HG03342 (cell line): ENCODE results near the gene INPP5A.

ENCODE experiments used
- ATAC-seq: cut with Tn5 transposase; IDR thresholded peaks from one replicate; pipeline ENCODE4 v1.9.1; 2021; ENCODE audit warnings: mild to moderate bottlenecking, moderate library complexity; ENCODE audit not compliant: unreplicated experiment

INPP5A gene

DNA sequence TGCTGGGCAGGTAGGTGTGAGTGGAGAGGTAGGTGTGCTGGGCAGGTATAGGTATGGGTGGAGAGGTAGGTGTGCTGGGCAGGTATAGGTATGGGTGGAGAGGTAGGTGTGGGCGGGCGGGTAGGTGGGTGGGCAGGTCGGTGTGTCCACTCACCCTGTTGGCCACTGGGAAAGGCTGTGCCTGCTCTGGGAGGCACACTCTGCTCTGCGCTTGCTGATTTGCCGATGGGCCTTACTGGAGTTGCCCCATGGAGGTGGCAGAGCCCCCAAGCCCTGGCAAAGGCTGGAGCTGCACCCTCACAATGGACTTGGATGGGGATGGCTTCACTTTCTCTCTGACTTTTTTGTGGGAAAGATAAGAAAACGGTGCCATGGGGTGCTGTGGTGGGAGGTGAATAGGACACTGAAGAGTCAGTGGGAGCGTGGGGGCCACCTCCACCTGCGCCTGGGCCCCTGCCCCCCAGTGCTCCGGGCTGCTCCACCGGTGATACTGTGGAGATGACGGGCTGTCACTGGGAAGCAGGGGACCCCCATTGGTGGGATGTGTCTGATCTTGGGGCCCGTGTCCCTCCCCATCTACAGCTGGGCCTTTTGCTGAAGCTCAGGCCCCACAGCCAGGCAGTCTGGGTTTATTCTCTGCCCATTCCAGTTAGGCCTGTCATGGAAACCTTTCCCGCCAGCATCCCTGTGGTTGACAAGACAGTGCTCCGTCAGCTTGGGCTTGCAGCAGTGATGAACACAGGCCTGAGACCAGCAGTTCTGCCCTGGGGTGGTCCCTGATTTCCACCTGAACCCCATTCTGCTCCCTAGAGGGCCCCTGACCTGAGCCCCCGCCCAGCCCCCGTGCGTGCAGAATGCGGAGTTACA is 173.4 kb downstream of the INPP5A start:
- ATAC-seq, result no peak

DNA sequence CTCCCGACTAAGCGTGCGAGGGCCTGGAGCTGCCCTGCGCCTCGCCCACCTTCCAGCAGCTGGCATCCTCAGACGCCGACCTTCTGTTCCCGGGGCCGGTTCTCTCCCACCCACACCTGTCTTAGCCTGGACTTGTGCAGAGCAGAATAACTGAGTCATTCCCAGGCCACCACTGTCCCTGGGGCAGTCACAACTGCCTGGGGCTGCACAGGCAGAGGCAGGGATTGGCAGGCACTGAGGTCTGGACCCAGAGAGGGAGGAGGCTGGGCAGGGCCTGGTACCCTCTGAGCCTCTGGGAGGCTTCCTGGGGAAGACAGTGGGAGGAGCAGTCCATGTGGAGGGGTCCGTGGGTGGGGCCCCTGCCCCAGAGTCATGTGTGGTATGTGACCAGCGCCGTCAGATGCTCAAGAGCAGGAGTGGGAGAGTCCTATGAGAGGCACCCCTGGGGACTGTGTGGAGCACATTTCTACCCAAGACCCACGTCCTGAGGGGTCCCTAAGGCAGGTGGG is 174.1 kb downstream of the INPP5A start:
- no peak for ATAC-seq

GRCh38 chr10:132712291-132712690 is 174.7 kb downstream of the INPP5A start:
- no peak for ATAC-seq

- no peak for ATAC-seq
These were observed 175.2 kb downstream of the INPP5A start for GRCh38 chr10:132712743-132713142.

DNA sequence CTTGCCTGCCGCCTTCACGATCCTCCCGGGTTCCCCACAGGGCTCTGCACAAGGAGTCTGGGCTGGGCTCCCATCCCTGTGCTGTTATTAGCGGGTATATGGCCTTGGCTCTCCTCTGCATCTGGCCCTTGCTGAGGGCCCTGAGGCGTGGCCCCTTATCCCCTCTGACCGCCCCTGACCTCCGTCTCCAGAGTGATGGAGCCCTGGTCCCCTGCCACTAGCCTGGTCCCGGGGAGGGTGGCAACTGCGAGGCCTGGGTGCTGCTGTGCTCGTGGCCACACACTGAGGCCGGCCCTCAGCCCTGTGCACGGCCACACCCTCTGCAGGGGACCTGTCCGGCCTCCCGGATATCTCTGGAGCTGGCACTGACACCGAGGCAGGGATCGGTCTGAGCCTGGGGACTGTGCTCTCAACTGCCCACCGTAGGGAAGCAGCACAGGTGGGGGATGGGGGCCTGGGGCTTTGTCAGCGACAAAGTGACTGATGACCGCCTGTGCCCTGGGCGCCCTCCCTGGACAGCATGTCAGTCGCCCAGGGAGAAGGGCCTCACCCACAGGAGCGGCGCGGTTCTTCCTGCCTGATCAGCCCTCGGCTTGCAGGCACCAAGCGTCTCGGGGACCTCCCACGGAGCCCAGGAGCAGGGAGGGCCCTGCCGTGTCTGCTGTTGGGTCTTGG is 176.0 kb downstream of the INPP5A start:
- ATAC-seq, result no peak

DNA sequence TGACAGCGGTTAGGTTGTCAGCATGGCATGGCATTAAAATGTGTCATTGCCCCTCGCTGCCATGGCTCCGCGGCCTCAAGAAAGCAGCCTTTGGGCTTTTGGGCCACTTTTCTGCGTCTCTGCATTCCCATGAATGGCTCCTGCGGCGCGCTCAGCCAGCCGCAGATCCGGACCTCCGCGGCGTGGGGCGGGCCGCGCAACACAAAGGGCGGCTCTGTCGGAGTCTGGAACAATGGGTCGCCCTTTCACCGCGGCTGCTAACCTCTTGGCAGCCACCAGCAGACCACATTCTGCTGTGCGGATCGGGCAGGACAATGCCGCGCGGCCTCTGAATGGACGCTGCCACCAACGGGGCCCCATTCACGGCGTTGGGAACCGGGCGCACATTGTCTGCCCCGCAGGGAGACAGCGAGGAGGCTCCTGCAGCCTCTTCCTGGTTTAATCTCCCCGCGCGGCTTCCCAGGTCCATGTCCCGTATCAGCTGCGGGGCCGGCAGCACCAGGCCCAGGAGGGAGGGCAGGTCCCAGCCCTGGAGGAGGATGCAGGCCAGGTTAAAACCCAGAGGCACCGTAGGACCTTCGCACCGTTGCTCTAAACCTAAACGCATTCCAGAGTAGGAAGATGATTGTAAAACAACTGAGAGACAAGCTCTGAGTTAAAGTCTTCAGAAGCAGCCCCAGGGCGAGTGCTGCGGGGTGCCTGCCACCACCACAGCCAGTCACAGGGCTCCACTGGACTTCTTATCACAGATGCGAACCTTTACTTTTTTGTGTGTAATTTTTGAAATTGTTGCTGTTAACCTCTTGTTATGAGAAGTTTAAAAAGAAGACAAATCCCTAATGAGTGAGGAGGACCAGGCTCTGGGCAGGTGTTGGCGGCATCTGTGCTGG is 176.8 kb downstream of the INPP5A start:
- ATAC-seq, result no peak

GRCh38 chr10:132714986-132715775 is 177.6 kb downstream of the INPP5A start:
- no peak for ATAC-seq

DNA sequence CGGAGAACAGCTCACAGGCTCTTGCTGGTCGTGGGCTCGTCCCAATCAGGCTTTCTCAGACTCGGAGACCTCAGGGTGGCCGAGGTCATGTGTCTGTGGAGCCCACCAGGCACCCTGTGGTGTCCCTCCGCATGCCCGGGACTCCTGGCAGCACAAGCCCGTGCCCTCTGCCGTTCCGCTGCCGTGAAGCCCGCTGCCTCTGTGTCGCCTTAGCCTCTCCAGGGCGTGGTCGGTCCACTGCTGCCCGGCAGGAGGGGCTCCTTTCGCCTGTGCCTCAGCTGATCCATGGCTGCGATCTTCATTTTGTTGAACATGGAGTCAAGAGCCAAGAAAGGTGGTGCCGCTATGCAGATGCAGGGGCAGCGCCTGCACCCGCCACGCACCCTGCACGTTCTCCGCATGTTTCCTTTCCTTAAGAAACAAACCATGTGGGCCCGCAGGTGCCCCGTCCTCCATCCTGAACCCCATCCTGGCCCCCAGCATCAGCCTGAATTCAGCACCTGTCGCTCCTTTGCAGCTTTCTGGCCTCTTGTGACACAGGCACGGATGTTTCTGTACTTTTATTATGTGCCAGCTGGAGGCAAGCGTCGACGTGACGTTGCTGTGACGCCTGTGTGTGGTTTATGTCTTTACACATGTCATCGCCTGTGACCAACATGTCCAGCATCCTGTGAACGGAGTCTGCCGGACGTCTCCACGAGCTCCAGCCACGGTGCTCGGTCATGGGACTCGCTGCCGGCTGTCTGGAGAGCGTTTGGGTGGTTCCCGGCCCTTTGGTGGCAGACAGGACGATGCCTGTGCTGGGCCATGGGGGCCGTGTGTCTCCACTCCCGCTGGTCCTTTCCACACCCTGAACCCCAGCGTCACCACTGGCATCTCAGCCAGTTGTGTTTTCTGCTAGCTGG is 178.4 kb downstream of the INPP5A start:
- no peak for ATAC-seq

DNA sequence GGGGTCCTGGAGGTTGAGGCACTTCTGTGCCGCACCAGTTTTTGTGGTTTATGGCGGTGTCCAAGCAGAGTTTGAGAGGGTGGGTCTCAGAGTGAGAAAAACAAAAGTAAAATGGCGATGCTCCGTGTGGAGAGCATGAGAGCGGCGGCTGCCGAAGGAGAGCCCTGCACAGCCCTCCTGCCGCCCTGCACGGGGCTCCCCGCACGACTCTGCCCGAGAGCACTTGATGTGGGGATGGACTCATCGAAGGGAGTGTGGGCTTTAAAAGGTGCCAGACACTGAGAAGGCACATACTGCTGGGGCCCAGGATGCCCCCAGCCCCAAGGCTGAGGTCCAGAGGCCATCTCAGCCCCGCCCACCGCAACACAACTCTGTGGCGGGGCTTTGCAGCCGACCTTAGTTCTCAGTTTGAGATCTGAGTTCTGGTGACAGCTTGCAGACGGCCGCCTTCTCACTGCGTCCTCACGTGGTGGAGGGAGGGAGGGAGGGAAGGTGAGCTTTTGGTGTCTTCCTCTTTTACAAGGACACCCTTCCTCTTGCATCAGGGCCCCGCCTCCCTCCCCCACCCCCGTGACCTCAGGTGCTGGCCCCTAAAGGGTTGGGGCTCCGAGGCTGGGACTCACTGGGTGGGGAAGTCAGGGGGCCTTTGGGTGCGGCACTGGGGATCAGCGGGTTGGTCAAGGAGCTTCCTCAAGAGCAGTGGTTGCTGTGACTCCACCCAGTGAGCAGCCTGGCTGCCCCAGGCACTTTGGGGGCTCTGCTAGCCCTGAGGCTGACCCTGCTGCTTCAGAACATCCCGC is 179.3 kb downstream of the INPP5A start:
- ATAC-seq, result no peak

GRCh38 chr10:132721725-132722124 is 184.1 kb downstream of the INPP5A start:
- ATAC-seq, result no peak

DNA sequence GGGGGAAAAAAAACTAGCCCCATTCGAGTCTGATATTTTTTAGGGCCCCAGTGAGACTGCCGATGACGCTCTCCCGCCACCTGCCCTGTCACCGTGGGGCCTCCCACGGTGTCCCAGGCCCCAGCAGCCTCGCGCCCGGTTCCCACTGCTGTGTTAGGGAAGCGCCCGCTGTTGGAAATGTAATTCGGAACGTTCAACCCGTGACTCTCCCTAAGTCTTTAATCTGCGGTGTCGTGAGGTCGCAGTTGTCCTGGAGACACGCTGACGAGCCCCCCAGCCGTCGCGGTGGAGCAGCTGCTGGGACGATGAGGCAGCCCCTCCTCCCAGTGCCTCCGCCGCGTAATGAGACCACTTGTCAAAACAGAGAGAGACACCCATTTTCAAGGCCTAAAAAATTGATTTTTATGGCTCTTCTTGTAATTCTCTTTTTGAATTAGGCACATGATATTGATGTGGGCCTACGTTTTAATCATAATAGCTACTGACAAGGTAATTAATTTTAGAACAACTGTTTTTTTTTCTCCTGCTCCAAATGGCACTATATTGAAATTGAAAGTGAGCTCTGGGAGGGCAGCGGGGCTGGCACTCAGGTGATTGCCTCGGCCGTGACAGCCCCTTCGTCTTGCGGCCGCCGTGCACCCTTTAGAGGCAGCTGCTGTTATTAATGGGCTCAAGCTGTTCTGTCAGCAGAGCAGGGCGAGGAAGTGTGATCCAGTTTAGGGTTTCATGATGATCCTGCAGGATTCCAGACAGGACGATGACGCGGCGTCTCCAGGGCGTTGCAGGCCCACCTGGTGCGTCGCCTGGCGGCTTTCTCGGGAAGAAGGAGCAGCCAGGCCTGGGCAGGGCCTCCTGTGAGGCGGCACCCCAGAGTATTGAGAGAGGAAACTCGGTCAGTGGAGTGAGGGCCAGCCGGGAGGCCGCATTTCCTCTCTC is 185.1 kb downstream of the INPP5A start:
- ATAC-seq, result no peak

DNA sequence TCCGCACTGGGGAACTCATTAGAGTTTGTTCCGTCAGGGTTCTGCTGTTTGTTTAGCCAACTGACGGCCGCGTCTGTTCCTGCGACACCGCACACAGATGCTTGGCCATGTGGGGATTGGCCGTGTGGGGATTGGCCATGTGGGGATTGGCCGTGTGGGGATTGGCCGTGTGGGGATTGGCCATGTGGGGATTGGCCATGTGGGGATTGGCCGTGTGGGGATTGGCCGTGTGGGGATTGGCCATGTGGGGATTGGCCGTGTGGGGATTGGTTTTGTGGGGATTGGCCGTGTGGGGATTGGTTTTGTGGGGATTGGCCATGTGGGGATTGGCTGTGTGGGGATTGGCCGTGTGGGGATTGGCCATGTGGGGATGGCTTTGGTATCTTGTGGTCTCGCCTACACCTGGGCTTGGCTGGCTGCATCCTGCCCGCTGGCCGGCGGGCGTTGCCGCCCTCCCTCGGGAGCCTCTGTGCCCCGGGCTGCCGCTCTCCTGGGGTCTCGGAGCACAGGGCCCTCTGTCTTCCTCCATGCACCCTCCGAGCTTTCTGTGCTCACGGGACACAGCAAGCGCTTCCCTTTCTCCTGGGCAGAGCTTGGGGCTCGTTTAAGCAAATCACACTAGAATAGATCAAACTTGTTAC is 185.9 kb downstream of the INPP5A start:
- ATAC-seq, result no peak

GRCh38 chr10:132724446-132724845 is 186.9 kb downstream of the INPP5A start:
- no peak for ATAC-seq

GRCh38 chr10:132725202-132725601 is 187.6 kb downstream of the INPP5A start:
- no peak for ATAC-seq

DNA sequence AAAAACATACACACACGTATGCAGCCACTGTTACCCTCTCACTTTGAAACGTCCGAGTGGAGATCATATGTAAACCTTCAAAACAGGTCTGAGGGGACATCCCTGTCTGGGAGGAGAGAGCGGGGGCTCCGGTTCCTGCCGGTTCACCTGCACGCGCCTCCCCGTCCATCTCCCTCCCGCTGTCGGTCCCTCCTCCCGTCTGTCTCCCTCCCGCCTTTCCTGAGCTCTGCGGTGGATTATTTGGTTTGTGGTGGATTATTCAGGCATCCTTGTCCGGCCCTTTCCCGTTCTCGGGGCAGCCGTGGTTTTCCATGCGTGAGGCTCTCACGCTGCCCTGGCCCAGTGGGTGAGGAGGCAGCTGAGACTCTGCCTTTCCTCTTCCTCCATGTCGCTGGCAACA is 188.6 kb downstream of the INPP5A start:
- ATAC-seq, result no peak

GRCh38 chr10:132726951-132727350 is 189.4 kb downstream of the INPP5A start:
- no peak for ATAC-seq

GRCh38 chr10:132727411-132727810 is 189.8 kb downstream of the INPP5A start:
- ATAC-seq, result no peak
